HCT116 (cell line): ENCODE measurements around the gene PCGF5.
A peak's percentile ranks its signal among the peaks of the same experiment; 100 is the strongest.

ENCODE experiments used
- ATF3 ChIP-seq: IDR thresholded peaks from 2 replicates; pipeline ENCODE4 v1.6.1; 2012
- JUND ChIP-seq: IDR thresholded peaks from 2 replicates; pipeline ENCODE4 v1.6.1; 2012
- POLR2A ChIP-seq: IDR thresholded peaks from 2 replicates; pipeline ENCODE4 v1.7.0; 2011; ENCODE audit warnings: borderline replicate concordance; ENCODE audit not compliant: insufficient read depth, insufficient read length; ENCODE audit errors: extremely low read depth
- POLR2AphosphoS5 ChIP-seq: IDR thresholded peaks from 2 replicates; pipeline ENCODE4 v1.6.1; 2011; ENCODE audit warnings: mild to moderate bottlenecking, low read depth, low read length, moderate library complexity
- RAD21 ChIP-seq: IDR thresholded peaks from 2 replicates; pipeline ENCODE4 v1.6.1; 2012; ENCODE audit warnings: low read depth, mild to moderate bottlenecking
- YY1 ChIP-seq: IDR thresholded peaks from 2 replicates; pipeline ENCODE4 v1.6.1; 2011; ENCODE audit warnings: low read length, low read depth, moderate library complexity, mild to moderate bottlenecking; ENCODE audit not compliant: insufficient replicate concordance; ENCODE audit errors: extremely low read depth
- ZBTB33 ChIP-seq: IDR thresholded peaks from 2 replicates; pipeline ENCODE4 v1.6.1; 2011; ENCODE audit warnings: mild to moderate bottlenecking, low read length, moderate library complexity; ENCODE audit not compliant: insufficient replicate concordance; ENCODE audit errors: extremely low read depth
- ZNF274 ChIP-seq: fragments of 200-500 bp; sonication (Bioruptor generic); IDR thresholded peaks from 2 replicates; pipeline ENCODE4 v1.6.1; 2014; ENCODE audit warnings: mild to moderate bottlenecking, low read depth, low read length, inconsistent platforms
- TF ChIP-seq, protein P1 (sequence below), 3 experiments: fragments of 200-600 bp in 1 of 3; sonication (generic) in 1 of 3; IDR thresholded peaks in 2 of 3; conservative IDR thresholded peaks in 1 of 3; 2 replicates each; pipeline ENCODE4 v1.5.1; 2012 to 2017; ENCODE audit warnings: low read depth in 2 of 3, low read length in 2 of 3, antibody characterized with exemption in 1 of 3, borderline replicate concordance in 1 of 3, control low read depth in 1 of 3, mild to moderate bottlenecking in 1 of 3, mixed read lengths in 1 of 3, mixed run types in 1 of 3, moderate library complexity in 1 of 3; ENCODE audit not compliant: insufficient read depth in 1 of 3
- TF ChIP-seq, protein P2 (sequence below): IDR thresholded peaks from 2 replicates; pipeline ENCODE4 v1.6.1; 2012
- TF ChIP-seq, protein P3 (sequence below): IDR thresholded peaks from 2 replicates; pipeline ENCODE4 v1.6.1; 2012; ENCODE audit warnings: low read depth

- TF ChIP-seq, protein P1, sequence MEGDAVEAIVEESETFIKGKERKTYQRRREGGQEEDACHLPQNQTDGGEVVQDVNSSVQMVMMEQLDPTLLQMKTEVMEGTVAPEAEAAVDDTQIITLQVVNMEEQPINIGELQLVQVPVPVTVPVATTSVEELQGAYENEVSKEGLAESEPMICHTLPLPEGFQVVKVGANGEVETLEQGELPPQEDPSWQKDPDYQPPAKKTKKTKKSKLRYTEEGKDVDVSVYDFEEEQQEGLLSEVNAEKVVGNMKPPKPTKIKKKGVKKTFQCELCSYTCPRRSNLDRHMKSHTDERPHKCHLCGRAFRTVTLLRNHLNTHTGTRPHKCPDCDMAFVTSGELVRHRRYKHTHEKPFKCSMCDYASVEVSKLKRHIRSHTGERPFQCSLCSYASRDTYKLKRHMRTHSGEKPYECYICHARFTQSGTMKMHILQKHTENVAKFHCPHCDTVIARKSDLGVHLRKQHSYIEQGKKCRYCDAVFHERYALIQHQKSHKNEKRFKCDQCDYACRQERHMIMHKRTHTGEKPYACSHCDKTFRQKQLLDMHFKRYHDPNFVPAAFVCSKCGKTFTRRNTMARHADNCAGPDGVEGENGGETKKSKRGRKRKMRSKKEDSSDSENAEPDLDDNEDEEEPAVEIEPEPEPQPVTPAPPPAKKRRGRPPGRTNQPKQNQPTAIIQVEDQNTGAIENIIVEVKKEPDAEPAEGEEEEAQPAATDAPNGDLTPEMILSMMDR (IDR thresholded peaks at IDR 0.05 in 2 of 3, conservative IDR thresholded peaks at IDR 0.05 in 1 of 3; ENCODE audit: borderline replicate concordance in 1 of 3, insufficient read depth in 1 of 3, low read depth in 2 of 3, low read length in 2 of 3), result peak; percentile 78 to 87 (median 86)
- no peak for TF ChIP-seq POLR2AphosphoS5
- no peak for TF ChIP-seq JUND
- no peak for TF ChIP-seq ZBTB33
- TF ChIP-seq, protein P2, sequence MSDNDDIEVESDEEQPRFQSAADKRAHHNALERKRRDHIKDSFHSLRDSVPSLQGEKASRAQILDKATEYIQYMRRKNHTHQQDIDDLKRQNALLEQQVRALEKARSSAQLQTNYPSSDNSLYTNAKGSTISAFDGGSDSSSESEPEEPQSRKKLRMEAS, result no peak
- no peak for TF ChIP-seq POLR2A
- TF ChIP-seq ZNF274, result no peak
- no peak for TF ChIP-seq ATF3
- no peak for TF ChIP-seq YY1
- TF ChIP-seq, protein P3, sequence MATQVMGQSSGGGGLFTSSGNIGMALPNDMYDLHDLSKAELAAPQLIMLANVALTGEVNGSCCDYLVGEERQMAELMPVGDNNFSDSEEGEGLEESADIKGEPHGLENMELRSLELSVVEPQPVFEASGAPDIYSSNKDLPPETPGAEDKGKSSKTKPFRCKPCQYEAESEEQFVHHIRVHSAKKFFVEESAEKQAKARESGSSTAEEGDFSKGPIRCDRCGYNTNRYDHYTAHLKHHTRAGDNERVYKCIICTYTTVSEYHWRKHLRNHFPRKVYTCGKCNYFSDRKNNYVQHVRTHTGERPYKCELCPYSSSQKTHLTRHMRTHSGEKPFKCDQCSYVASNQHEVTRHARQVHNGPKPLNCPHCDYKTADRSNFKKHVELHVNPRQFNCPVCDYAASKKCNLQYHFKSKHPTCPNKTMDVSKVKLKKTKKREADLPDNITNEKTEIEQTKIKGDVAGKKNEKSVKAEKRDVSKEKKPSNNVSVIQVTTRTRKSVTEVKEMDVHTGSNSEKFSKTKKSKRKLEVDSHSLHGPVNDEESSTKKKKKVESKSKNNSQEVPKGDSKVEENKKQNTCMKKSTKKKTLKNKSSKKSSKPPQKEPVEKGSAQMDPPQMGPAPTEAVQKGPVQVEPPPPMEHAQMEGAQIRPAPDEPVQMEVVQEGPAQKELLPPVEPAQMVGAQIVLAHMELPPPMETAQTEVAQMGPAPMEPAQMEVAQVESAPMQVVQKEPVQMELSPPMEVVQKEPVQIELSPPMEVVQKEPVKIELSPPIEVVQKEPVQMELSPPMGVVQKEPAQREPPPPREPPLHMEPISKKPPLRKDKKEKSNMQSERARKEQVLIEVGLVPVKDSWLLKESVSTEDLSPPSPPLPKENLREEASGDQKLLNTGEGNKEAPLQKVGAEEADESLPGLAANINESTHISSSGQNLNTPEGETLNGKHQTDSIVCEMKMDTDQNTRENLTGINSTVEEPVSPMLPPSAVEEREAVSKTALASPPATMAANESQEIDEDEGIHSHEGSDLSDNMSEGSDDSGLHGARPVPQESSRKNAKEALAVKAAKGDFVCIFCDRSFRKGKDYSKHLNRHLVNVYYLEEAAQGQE, result no peak
- peak; percentile 92 for TF ChIP-seq RAD21
Observed at GRCh38 chr10:91251430-91252056, 31.1 kb downstream of the PCGF5 start.
